SK-N-SH treated with all-trans-retinoic acid at 6 μM for 48 hours (cell line): Measurements from ENCODE around the gene MOAP1.

Source experiments
- ATAC-seq: fragments of 200-7000 bp; cut with Tn5 transposase; 3 replicates; pipeline ENCODE4 v1.9.1; 2020; ENCODE audit warnings: mild to moderate bottlenecking, moderate library complexity
- ARNTL ChIP-seq: fragments of 450-650 bp; formaldehyde crosslinking; IDR thresholded peaks from 2 replicates; pipeline ENCODE4 v1.5.0; 2020; ENCODE audit warnings: low read depth, mild to moderate bottlenecking, moderate library complexity, borderline replicate concordance
- BACH2 ChIP-seq: fragments of 250-450 bp; sonication (Bioruptor Pico); IDR thresholded peaks from 2 replicates; pipeline ENCODE4 v1.9.0; 2021; ENCODE audit warnings: mild to moderate bottlenecking, borderline replicate concordance
- CREB5 ChIP-seq: fragments of 250-450 bp; sonication (Bioruptor Pico); IDR thresholded peaks from 2 replicates; pipeline ENCODE4 v1.5.1; 2020; ENCODE audit warnings: low read depth, mild to moderate bottlenecking, moderate library complexity
- CSRNP3 ChIP-seq: fragments of 250-450 bp; sonication (Bioruptor Pico); IDR thresholded peaks from 2 replicates; pipeline ENCODE4 v1.5.1; 2021; ENCODE audit warnings: mild to moderate bottlenecking, moderate library complexity
- ESRRG ChIP-seq: fragments of 250-450 bp; sonication (Bioruptor Pico); IDR thresholded peaks from 2 replicates; pipeline ENCODE4 v1.6.1; 2021; ENCODE audit warnings: mild to moderate bottlenecking
- GLIS3 ChIP-seq: fragments of 250-450 bp; sonication (Bioruptor Pico); IDR thresholded peaks from 2 replicates; pipeline ENCODE4 v1.5.0; 2020; ENCODE audit warnings: mild to moderate bottlenecking, moderate library complexity
- PATZ1 ChIP-seq: fragments of 250-450 bp; sonication (Bioruptor Pico); IDR thresholded peaks from 2 replicates; pipeline ENCODE4 v1.8.0; 2020; ENCODE audit warnings: mild to moderate bottlenecking, moderate library complexity, borderline replicate concordance
- POU6F1 ChIP-seq: fragments of 250-450 bp; sonication (Bioruptor Pico); IDR thresholded peaks from 2 replicates; pipeline ENCODE4 v1.8.0; 2021; ENCODE audit warnings: low read depth, mild to moderate bottlenecking, moderate library complexity, borderline replicate concordance
- RARB ChIP-seq: fragments of 250-450 bp; sonication (Bioruptor Pico); IDR thresholded peaks from 2 replicates; pipeline ENCODE4 v1.8.0; 2021; ENCODE audit warnings: mild to moderate bottlenecking, moderate library complexity
- TCF4 ChIP-seq: fragments of 250-450 bp; sonication (Bioruptor Pico); IDR thresholded peaks from 2 replicates; pipeline ENCODE4 v1.8.0; 2021; ENCODE audit warnings: mild to moderate bottlenecking, moderate library complexity, borderline replicate concordance
- TOX ChIP-seq: fragments of 250-450 bp; sonication (Bioruptor Pico); IDR thresholded peaks from 2 replicates; pipeline ENCODE4 v1.8.0; 2021; ENCODE audit warnings: mild to moderate bottlenecking, moderate library complexity, borderline replicate concordance
- TSHZ2 ChIP-seq: fragments of 250-450 bp; sonication (Bioruptor Pico); IDR thresholded peaks from 2 replicates; pipeline ENCODE4 v1.5.0; 2020; ENCODE audit warnings: mild to moderate bottlenecking, moderate library complexity
- ZC3H10 ChIP-seq: fragments of 250-450 bp; sonication (Bioruptor Pico); IDR thresholded peaks from 2 replicates; pipeline ENCODE4 v1.5.1; 2021; ENCODE audit warnings: mild to moderate bottlenecking, moderate library complexity
- ZFP30 ChIP-seq: fragments of 450-650 bp; formaldehyde crosslinking; IDR thresholded peaks from 2 replicates; pipeline ENCODE4 v1.5.0; 2022; ENCODE audit warnings: mild to moderate bottlenecking, moderate library complexity
- ZNF565 ChIP-seq: fragments of 450-650 bp; formaldehyde crosslinking; conservative IDR thresholded peaks from 2 replicates; pipeline ENCODE4 v1.5.0; 2020; ENCODE audit warnings: low read depth, mild to moderate bottlenecking, moderate library complexity
- ZNF70 ChIP-seq: fragments of 450-650 bp; formaldehyde crosslinking; IDR thresholded peaks from 2 replicates; pipeline ENCODE4 v1.5.0; 2020; ENCODE audit warnings: mild to moderate bottlenecking, moderate library complexity
- ZNF8 ChIP-seq: fragments of 450-650 bp; formaldehyde crosslinking; IDR thresholded peaks from 2 replicates; pipeline ENCODE4 v1.5.0; 2020; ENCODE audit warnings: mild to moderate bottlenecking, moderate library complexity

MOAP1 gene

GRCh38 chr14:93220509-93220908, 35.8 kb upstream of the MOAP1 start:
- no peak for ATAC-seq
- TF ChIP-seq ZNF70 (no peak), ARNTL (no peak), ZNF565 (CRISPR knock-in tag) (no peak), RARB (CRISPR knock-in tag) (no peak), PATZ1 (CRISPR knock-in tag) (no peak), GLIS3 (CRISPR knock-in tag) (no peak), ZFP30 (CRISPR knock-in tag) (no peak), TOX (CRISPR knock-in tag) (no peak), ESRRG (CRISPR knock-in tag) (no peak), ZC3H10 (CRISPR knock-in tag) (no peak), ZNF8 (no peak), BACH2 (no peak), TCF4 (CRISPR knock-in tag) (no peak)

- no peak for TF ChIP-seq ZNF565 (CRISPR knock-in tag)
- TF ChIP-seq GLIS3 (CRISPR knock-in tag): no peak
- TF ChIP-seq TSHZ2 (CRISPR knock-in tag): no peak
- TF ChIP-seq BACH2: no peak
- no peak for TF ChIP-seq ZNF70
- TF ChIP-seq CSRNP3: no peak
- no peak for TF ChIP-seq ARNTL
- TF ChIP-seq TOX (CRISPR knock-in tag): no peak
- no peak for TF ChIP-seq CREB5 (CRISPR knock-in tag)
- no peak for TF ChIP-seq RARB (CRISPR knock-in tag)
- TF ChIP-seq POU6F1 (CRISPR knock-in tag): no peak
- TF ChIP-seq, all 23 proteins: peak for 0
- peak; percentile 91 for ATAC-seq
Observed at GRCh38 chr14:93219103-93219726, 34.5 kb upstream of the MOAP1 start.

GRCh38 chr14:93214598-93214997, 29.9 kb upstream of the MOAP1 start:
- TF ChIP-seq TCF4 (CRISPR knock-in tag): no peak
- TF ChIP-seq POU6F1 (CRISPR knock-in tag): no peak
- no peak for ATAC-seq
